Esophagus muscularis mucosa (tissue), 4 donors: ENCODE results near the gene TACC2. TPM values are rescaled to one million over a fixed set of nuclear protein-coding genes. Genes with fewer than 3 reads are reported as not detected.

ENCODE experiments used
- DNase-seq: peaks from one replicate; pipeline ENCODE4 v3.0.0-alpha.2; 2017; ENCODE audit errors: extremely low spot score
- H3K27ac ChIP-seq, 4 donors: fragments of 200-600 bp; sonication (generic); replicated peaks in 1 of 4; 1 replicate in 3 of 4; 2 replicates in 1 of 4; pipeline ENCODE4 v1.5.1; 2016 to 2019; ENCODE audit warnings: mild to moderate bottlenecking in 1 of 4
- H3K27me3 ChIP-seq, 4 donors: fragments of 200-600 bp; sonication (generic); one replicate each; pipeline versions ENCODE4 v1.5.1 to v1.6.0; 2016 to 2019
- H3K36me3 ChIP-seq, 4 donors: fragments of 200-600 bp; sonication (generic); one replicate each; pipeline ENCODE4 v1.5.1; 2016 to 2019
- H3K4me1 ChIP-seq, 4 donors: fragments of 200-600 bp; sonication (generic); one replicate each; pipeline ENCODE4 v1.5.1; 2016 to 2019
- H3K4me3 ChIP-seq, 4 donors: fragments of 200-600 bp; sonication (generic); 1 replicate in 2 of 4; 2 replicates in 2 of 4; pipeline ENCODE4 v1.5.1; 2016 to 2019; ENCODE audit warnings: mild to moderate bottlenecking in 4 of 4, moderate library complexity in 1 of 4
- H3K9me3 ChIP-seq, 4 donors: fragments of 200-600 bp; sonication (generic); 1 replicate in 3 of 4; 2 replicates in 1 of 4; pipeline ENCODE4 v1.5.1; 2016 to 2019
- CTCF ChIP-seq, 3 experiments: fragments of 200-600 bp in 2 of 3; fragments of 450-650 bp in 1 of 3; sonication (generic) in 2 of 3; IDR thresholded peaks; one replicate each; pipeline ENCODE4 v1.5.1; 2017 to 2019; ENCODE audit warnings: antibody characterized with exemption in 3 of 3, mild to moderate bottlenecking in 2 of 3, moderate library complexity in 1 of 3
- EP300 ChIP-seq: sonication (generic); formaldehyde crosslinking; IDR thresholded peaks from one replicate; pipeline ENCODE4 v1.6.1; 2017; ENCODE audit warnings: antibody characterized with exemption
- POLR2A ChIP-seq: fragments of 450-650 bp; IDR thresholded peaks from one replicate; pipeline ENCODE4 v1.6.1; 2017; ENCODE audit warnings: antibody characterized with exemption, moderate library complexity, mild to moderate bottlenecking, low read depth
- POLR2AphosphoS5 ChIP-seq, 2 donors: sonication (generic); formaldehyde crosslinking; IDR thresholded peaks; one replicate each; pipeline ENCODE4 v1.6.1; 2017; ENCODE audit warnings: antibody characterized with exemption in 2 of 2
- WGBS: methylation state at CpG from one replicate; pipeline ENCODE4 v1.1.5; 2018; 5-methylcytosine and 5-hydroxymethylcytosine counted together
- intact Hi-C: fragments of 100-400 bp; cut with DNase I; formaldehyde crosslinking; loops from one replicate; pipeline ENCODE4 v1.15.1; 2023
- total RNA-seq, 4 donors: library from RNA; depleted of rRNA; stranded (reverse); fragments of >200 nt; gene quantifications; one replicate each; pipeline versions ENCODE4 v1.1.0 to v1.2.1, GENCODE V29; 2016

The TACC2 gene
- total RNA-seq, 4 donors from 2014 or later, result 53.7 to 99.4 (median 75.6) TPM

- Histone ChIP-seq H3K4me3 (no peak overlapping the region), H3K27ac (peak overlapping the region in 1 of 4 donors; percentile 17), H3K36me3 (peaks cover 14 to 43% (median 36%) of the 10 kb centered on the region in 4 donors), H3K27me3 (no peaks in the 10 kb centered on the region), H3K4me1 (peaks cover 5 to 46% (median 31%) of the 10 kb centered on the region in 4 donors), H3K9me3 (no peaks in the 10 kb centered on the region)
- WGBS, result 69% methylated on average over 14 of the region's 14 CpGs
- TF ChIP-seq POLR2A (no peak), EP300 (no peak), POLR2AphosphoS5 (IDR thresholded peaks at IDR 0.05) (no peak), CTCF (IDR thresholded peaks at IDR 0.05) (no peak)
- DNase-seq, result no peak
- intact Hi-C loops, result loop anchor here (5.0 kb wide), 1 partner anchor 66 kb away; no protein-coding TSS in a partner anchor
Observed at GRCh38 chr10:122208571-122209430, 219.8 kb downstream of the TACC2 start.

- DNase-seq, result no peak
- intact Hi-C loops, result no loop called here
- Histone ChIP-seq H3K36me3 (peaks cover 14 to 52% (median 41%) of the 10 kb centered on the region in 4 donors), H3K4me3 (no peak overlapping the region), H3K4me1 (peaks cover 5 to 36% (median 26%) of the 10 kb centered on the region in 4 donors), H3K27me3 (no peaks in the 10 kb centered on the region), H3K27ac (no peak overlapping the region), H3K9me3 (no peaks in the 10 kb centered on the region)
- 96% methylated on average over 26 of the region's 30 CpGs for WGBS
- no peak for TF ChIP-seq POLR2A
- TF ChIP-seq CTCF (IDR thresholded peaks at IDR 0.05), result no peak
- no peak for TF ChIP-seq EP300
- no peak for TF ChIP-seq POLR2AphosphoS5 (IDR thresholded peaks at IDR 0.05)
Observed at GRCh38 chr10:122210481-122211265, 221.7 kb downstream of the TACC2 start.

GRCh38 chr10:122213364-122213763 lies 224.4 kb downstream of the TACC2 start:
- WGBS, result 66% methylated on average over 3 of the region's 3 CpGs
- intact Hi-C loops, result no loop called here
- no peak overlapping the region for H3K4me3 ChIP-seq
- H3K27me3 ChIP-seq, result no peaks in the 10 kb centered on the region
- no peak for TF ChIP-seq POLR2AphosphoS5 (IDR thresholded peaks at IDR 0.05)
- no peak for TF ChIP-seq EP300
- no peak for TF ChIP-seq CTCF (IDR thresholded peaks at IDR 0.05)
- TF ChIP-seq POLR2A, result no peak
- no peak for DNase-seq
- no peak overlapping the region for H3K27ac ChIP-seq
- no peaks in the 10 kb centered on the region for H3K9me3 ChIP-seq
- H3K36me3 ChIP-seq, result peaks cover 20 to 77% (median 64%) of the 10 kb centered on the region in 4 donors
- H3K4me1 ChIP-seq, result peaks cover 0 to 10% (median 6%) of the 10 kb centered on the region in 4 donors

- Histone ChIP-seq H3K9me3 (no peaks in the 10 kb centered on the region), H3K4me1 (peaks cover 0 to 6% (median 2%) of the 10 kb centered on the region in 4 donors), H3K36me3 (peaks cover 24 to 80% (median 68%) of the 10 kb centered on the region in 4 donors), H3K27ac (no peak overlapping the region), H3K27me3 (no peaks in the 10 kb centered on the region), H3K4me3 (no peak overlapping the region)
- intact Hi-C loops, result no loop called here
- no peak for DNase-seq
- 72% methylated on average over 7 of the region's 7 CpGs for WGBS
- TF ChIP-seq CTCF (IDR thresholded peaks at IDR 0.05) (no peak), POLR2AphosphoS5 (IDR thresholded peaks at IDR 0.05) (no peak), EP300 (no peak), POLR2A (no peak)
Observed at GRCh38 chr10:122213766-122214165, 224.8 kb downstream of the TACC2 start.
